ENCODE measurements around the gene CCDC148.

CCDC148 gene

GRCh38 chr2:158197940-158198339 lies 258.6 kb downstream of the CCDC148 start:
- H3K9me2 ChIP-seq (ENCODE audit: low read depth, low read length) = no peaks in the 10 kb centered on the region
- H3K4me2 ChIP-seq (ENCODE audit: low read length) = no peak overlapping the region
- H3K36me3 ChIP-seq (ENCODE audit: insufficient read depth, low read length) = no peaks in the 10 kb centered on the region
- no peak overlapping the region for H3K27ac ChIP-seq (ENCODE audit: low read depth, low read length, poor library complexity, severe bottlenecking)
- no peaks in the 10 kb centered on the region for H3K9me3 ChIP-seq (ENCODE audit: low read length)
- no peaks in the 10 kb centered on the region for H3K27me3 ChIP-seq (ENCODE audit: insufficient read depth, low read length)
- no peak overlapping the region for H3K4me3 ChIP-seq (ENCODE audit: low read depth, low read length, poor library complexity, severe bottlenecking)
- TF ChIP-seq CTCF (IDR thresholded peaks at IDR 0.05; ENCODE audit: low read length) (no peak), EZH2 (IDR thresholded peaks at IDR 0.05; ENCODE audit: borderline replicate concordance, low read length) (no peak)
- no peaks in the 10 kb centered on the region for H3K79me2 ChIP-seq (ENCODE audit: insufficient read depth, low read length)
- H2AFZ ChIP-seq (ENCODE audit: low read length) = no peak overlapping the region
- H4K20me1 ChIP-seq (ENCODE audit: insufficient read depth, low read length) = no peaks in the 10 kb centered on the region
- no peak overlapping the region for H3K9ac ChIP-seq (ENCODE audit: low read length)
- no peaks in the 10 kb centered on the region for H3F3A ChIP-seq (ENCODE audit: insufficient read depth, low read length)
- no peaks in the 10 kb centered on the region for H3K4me1 ChIP-seq (ENCODE audit: insufficient read depth, low read length, severe bottlenecking)

- Histone ChIP-seq H4K20me1 (ENCODE audit: insufficient read depth, low read length) (no peaks in the 10 kb centered on the region), H2AFZ (ENCODE audit: low read length) (no peak overlapping the region), H3K36me3 (ENCODE audit: insufficient read depth, low read length) (no peaks in the 10 kb centered on the region), H3K27ac (ENCODE audit: low read depth, low read length, poor library complexity, severe bottlenecking) (no peak overlapping the region), H3F3A (ENCODE audit: insufficient read depth, low read length) (no peaks in the 10 kb centered on the region), H3K9me2 (ENCODE audit: low read depth, low read length) (no peaks in the 10 kb centered on the region), H3K4me1 (ENCODE audit: insufficient read depth, low read length, severe bottlenecking) (no peaks in the 10 kb centered on the region), H3K79me2 (ENCODE audit: insufficient read depth, low read length) (no peaks in the 10 kb centered on the region), H3K9me3 (ENCODE audit: low read length) (no peaks in the 10 kb centered on the region), H3K4me2 (ENCODE audit: low read length) (no peak overlapping the region), H3K9ac (ENCODE audit: low read length) (no peak overlapping the region), H3K4me3 (ENCODE audit: low read depth, low read length, poor library complexity, severe bottlenecking) (no peak overlapping the region), H3K27me3 (ENCODE audit: insufficient read depth, low read length) (no peaks in the 10 kb centered on the region)
- no peak for TF ChIP-seq EZH2 (IDR thresholded peaks at IDR 0.05; ENCODE audit: borderline replicate concordance, low read length)
- TF ChIP-seq CTCF (IDR thresholded peaks at IDR 0.05; ENCODE audit: low read length) = no peak
Measured at GRCh38 chr2:158194229-158194628, 262.3 kb downstream of the CCDC148 start.

GRCh38 chr2:158192515-158193443 lies 263.8 kb downstream of the CCDC148 start:
- H2AFZ ChIP-seq (ENCODE audit: low read length) = no peak overlapping the region
- H3F3A ChIP-seq (ENCODE audit: insufficient read depth, low read length) = no peaks in the 10 kb centered on the region
- no peak overlapping the region for H3K9ac ChIP-seq (ENCODE audit: low read length)
- H3K79me2 ChIP-seq (ENCODE audit: insufficient read depth, low read length) = no peaks in the 10 kb centered on the region
- H3K27me3 ChIP-seq (ENCODE audit: insufficient read depth, low read length) = no peaks in the 10 kb centered on the region
- no peak overlapping the region for H3K4me3 ChIP-seq (ENCODE audit: low read depth, low read length, poor library complexity, severe bottlenecking)
- H3K27ac ChIP-seq (ENCODE audit: low read depth, low read length, poor library complexity, severe bottlenecking) = no peak overlapping the region
- H3K9me2 ChIP-seq (ENCODE audit: low read depth, low read length) = no peaks in the 10 kb centered on the region
- H4K20me1 ChIP-seq (ENCODE audit: insufficient read depth, low read length) = no peaks in the 10 kb centered on the region
- no peaks in the 10 kb centered on the region for H3K9me3 ChIP-seq (ENCODE audit: low read length)
- no peak overlapping the region for H3K4me2 ChIP-seq (ENCODE audit: low read length)
- no peaks in the 10 kb centered on the region for H3K4me1 ChIP-seq (ENCODE audit: insufficient read depth, low read length, severe bottlenecking)
- H3K36me3 ChIP-seq (ENCODE audit: insufficient read depth, low read length) = no peaks in the 10 kb centered on the region
- no peak for TF ChIP-seq EZH2 (IDR thresholded peaks at IDR 0.05; ENCODE audit: borderline replicate concordance, low read length)
- no peak for TF ChIP-seq CTCF (IDR thresholded peaks at IDR 0.05; ENCODE audit: low read length)
